ENCODE data around the gene RNF115. TPM values are rescaled to one million over a fixed set of nuclear protein-coding genes. Genes with fewer than 3 reads are reported as not detected.
"Not testable (repeated sequence)": the region's sequence is repeated elsewhere in the genome, so short reads cannot be mapped to it uniquely, and the experiment has no call there.

Gene RNF115
- total RNA-seq, 1 experiment from 2014 or later: 15.2 TPM

- Histone ChIP-seq H4K20me1 (ENCODE audit: low read length) (no peaks in the 10 kb centered on the region), H3K9me3 (ENCODE audit: low read length) (no peaks in the 10 kb centered on the region), H3K9ac (ENCODE audit: low read length) (no peak overlapping the region), H3K79me2 (ENCODE audit: low read length) (peaks cover 9% of the 10 kb centered on the region), H3K4me3 (ENCODE audit: low read length) (no peak overlapping the region), H3K9me2 (replicated peaks; ENCODE audit: low read length) (no peaks in the 10 kb centered on the region), H3K36me3 (ENCODE audit: low read depth, low read length) (no peaks in the 10 kb centered on the region), H3K4me2 (ENCODE audit: low read length) (no peak overlapping the region), H3K4me1 (ENCODE audit: insufficient read depth, low read length) (peaks cover 12% of the 10 kb centered on the region), H2AFZ (ENCODE audit: low read length) (no peak overlapping the region), H3F3A (ENCODE audit: low read length, unreplicated experiment) (no peaks in the 10 kb centered on the region), H3K27ac (ENCODE audit: low read length) (no peak overlapping the region), H3K27me3 (ENCODE audit: low read length) (no peaks in the 10 kb centered on the region)
- CTCF ChIA-PET: interaction anchor here (0.6 kb wide), 1 partner anchor 180 kb away, joined by 4 read pairs; the partner anchor contains the start of gene LIX1L
- no peak for DNase-seq
- no peak for ATAC-seq
- no TSS peak for BruUV-seq (replicated peaks)
- no peak for TF ChIP-seq EZH2 (IDR thresholded peaks at IDR 0.05; ENCODE audit: low read length, unreplicated experiment)
- TF ChIP-seq EZH2phosphoT487 (IDR thresholded peaks at IDR 0.05; ENCODE audit: borderline replicate concordance, low read length): no peak
- TF ChIP-seq, protein P1, sequence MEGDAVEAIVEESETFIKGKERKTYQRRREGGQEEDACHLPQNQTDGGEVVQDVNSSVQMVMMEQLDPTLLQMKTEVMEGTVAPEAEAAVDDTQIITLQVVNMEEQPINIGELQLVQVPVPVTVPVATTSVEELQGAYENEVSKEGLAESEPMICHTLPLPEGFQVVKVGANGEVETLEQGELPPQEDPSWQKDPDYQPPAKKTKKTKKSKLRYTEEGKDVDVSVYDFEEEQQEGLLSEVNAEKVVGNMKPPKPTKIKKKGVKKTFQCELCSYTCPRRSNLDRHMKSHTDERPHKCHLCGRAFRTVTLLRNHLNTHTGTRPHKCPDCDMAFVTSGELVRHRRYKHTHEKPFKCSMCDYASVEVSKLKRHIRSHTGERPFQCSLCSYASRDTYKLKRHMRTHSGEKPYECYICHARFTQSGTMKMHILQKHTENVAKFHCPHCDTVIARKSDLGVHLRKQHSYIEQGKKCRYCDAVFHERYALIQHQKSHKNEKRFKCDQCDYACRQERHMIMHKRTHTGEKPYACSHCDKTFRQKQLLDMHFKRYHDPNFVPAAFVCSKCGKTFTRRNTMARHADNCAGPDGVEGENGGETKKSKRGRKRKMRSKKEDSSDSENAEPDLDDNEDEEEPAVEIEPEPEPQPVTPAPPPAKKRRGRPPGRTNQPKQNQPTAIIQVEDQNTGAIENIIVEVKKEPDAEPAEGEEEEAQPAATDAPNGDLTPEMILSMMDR (conservative IDR thresholded peaks at IDR 0.05; ENCODE audit: low read depth, low read length): no peak
- intact Hi-C loops (cut with micrococcal nuclease): no loop called here
- POLR2A ChIA-PET (ENCODE audit: unreplicated experiment): no interaction called here
Observed at GRCh38 chr1:145777357-145778145, 46.3 kb downstream of the RNF115 start.

DNA sequence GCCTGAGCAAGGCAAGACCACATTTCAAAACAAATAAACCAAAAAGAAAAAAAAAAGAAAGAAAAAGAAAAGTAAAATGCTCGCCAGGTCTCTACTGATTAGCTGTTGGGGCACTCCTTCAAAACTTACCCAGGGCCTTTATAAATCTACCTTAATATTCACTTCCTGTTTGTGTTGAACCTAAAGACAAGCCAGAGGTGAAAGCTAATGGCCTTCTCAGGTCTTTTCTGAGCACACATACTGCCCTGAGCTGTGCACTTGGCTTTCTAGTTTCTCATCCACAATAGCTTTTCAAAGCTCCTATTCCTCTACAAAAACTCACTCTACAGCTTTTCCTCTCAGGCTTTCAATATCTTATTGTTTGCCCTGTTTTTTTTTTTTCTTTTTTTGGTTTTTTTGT, 50.5 kb downstream of the RNF115 start:
- H4K20me1 ChIP-seq (ENCODE audit: low read length): no peaks in the 10 kb centered on the region
- no peaks in the 10 kb centered on the region for H3K27me3 ChIP-seq (ENCODE audit: low read length)
- ChIA-PET POLR2A (ENCODE audit: unreplicated experiment) (interaction anchor here (0.9 kb wide), 1 partner anchor 191 kb away, joined by 3 read pairs; the partner anchor contains the start of genes ANKRD34A and POLR3GL), CTCF (no interaction called here)
- no peak overlapping the region for H3K4me3 ChIP-seq (ENCODE audit: low read length)
- no peaks in the 10 kb centered on the region for H3K79me2 ChIP-seq (ENCODE audit: low read length)
- H3K27ac ChIP-seq (ENCODE audit: low read length): no peak overlapping the region
- no peaks in the 10 kb centered on the region for H3K9me3 ChIP-seq (ENCODE audit: low read length)
- peaks cover 14% of the 10 kb centered on the region; the same call in 1 of the 2 replicates for H3K36me3 ChIP-seq (ENCODE audit: low read depth, low read length)
- ATAC-seq: no peak
- TF ChIP-seq EZH2phosphoT487 (IDR thresholded peaks at IDR 0.05; ENCODE audit: borderline replicate concordance, low read length) (no peak), EZH2 (IDR thresholded peaks at IDR 0.05; ENCODE audit: low read length, unreplicated experiment) (no peak)
- TF ChIP-seq, protein P1 (conservative IDR thresholded peaks at IDR 0.05; ENCODE audit: low read depth, low read length): no peak
- H3K9ac ChIP-seq (ENCODE audit: low read length): no peak overlapping the region
- BruUV-seq (replicated peaks): no TSS peak
- DNase-seq: no peak
- H2AFZ ChIP-seq (ENCODE audit: low read length): no peak overlapping the region
- intact Hi-C loops (cut with micrococcal nuclease): no loop called here
- H3F3A ChIP-seq (ENCODE audit: low read length, unreplicated experiment): no peaks in the 10 kb centered on the region
- H3K4me1 ChIP-seq (ENCODE audit: insufficient read depth, low read length): no peaks in the 10 kb centered on the region
- no peaks in the 10 kb centered on the region for H3K9me2 ChIP-seq (replicated peaks; ENCODE audit: low read length)
- H3K4me2 ChIP-seq (ENCODE audit: low read length): no peak overlapping the region

DNA sequence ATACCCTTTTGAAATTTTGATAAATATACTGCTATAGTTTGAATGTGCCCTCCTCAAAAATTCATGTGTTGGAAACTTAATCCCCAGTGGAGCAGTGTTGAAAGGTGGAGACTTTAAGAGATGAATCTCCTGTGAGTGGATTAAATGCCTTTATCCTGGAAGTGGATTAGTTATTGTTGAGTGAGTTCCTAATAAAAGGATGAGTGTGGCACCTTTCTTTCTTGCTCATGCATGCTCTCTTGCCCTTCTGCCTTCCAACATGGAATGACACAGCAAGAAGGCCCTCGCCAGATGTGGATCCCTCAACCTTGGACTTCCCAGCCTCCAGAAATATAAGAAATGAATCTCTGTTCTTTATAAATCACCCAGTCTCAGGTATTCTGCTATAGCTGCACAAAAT, 52.8 kb downstream of the RNF115 start:
- no peak for TF ChIP-seq EZH2 (IDR thresholded peaks at IDR 0.05; ENCODE audit: low read length, unreplicated experiment)
- TF ChIP-seq, protein P1 (conservative IDR thresholded peaks at IDR 0.05; ENCODE audit: low read depth, low read length): no peak
- TF ChIP-seq EZH2phosphoT487 (IDR thresholded peaks at IDR 0.05; ENCODE audit: borderline replicate concordance, low read length): no peak
- POLR2A ChIA-PET (ENCODE audit: unreplicated experiment): no interaction called here
- CTCF ChIA-PET: no interaction called here

DNA sequence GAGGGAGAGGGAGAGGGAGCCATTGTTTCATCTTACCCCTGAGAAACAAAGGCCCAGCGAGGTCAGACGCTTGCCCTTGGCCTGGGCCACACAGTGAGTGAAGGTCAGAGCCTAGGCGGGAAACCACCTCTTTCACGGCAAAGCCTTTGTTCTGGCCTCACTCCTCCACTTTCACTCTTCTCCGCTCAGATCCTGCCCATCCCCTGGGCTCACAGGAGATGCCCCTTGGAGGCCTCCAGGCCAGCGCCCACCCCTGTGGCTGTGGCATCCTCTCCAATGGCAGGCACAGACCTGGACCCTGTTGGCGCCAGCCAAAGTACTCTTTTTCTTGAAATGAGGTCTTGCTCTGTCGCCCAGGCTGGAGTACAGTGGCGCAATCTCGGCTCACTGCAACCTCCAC, 55.9 kb downstream of the RNF115 start:
- CTCF ChIA-PET; H3K79me2 ChIP-seq (ENCODE audit: low read length); H3K4me3 ChIP-seq (ENCODE audit: low read length); H3K27ac ChIP-seq (ENCODE audit: low read length); H3K9me2 ChIP-seq (replicated peaks; ENCODE audit: low read length); H3F3A ChIP-seq (ENCODE audit: low read length, unreplicated experiment); H3K4me1 ChIP-seq (ENCODE audit: insufficient read depth, low read length); ATAC-seq; POLR2A ChIA-PET (ENCODE audit: unreplicated experiment); H2AFZ ChIP-seq (ENCODE audit: low read length); BruUV-seq (replicated peaks); H3K4me2 ChIP-seq (ENCODE audit: low read length); H3K9me3 ChIP-seq (ENCODE audit: low read length); DNase-seq; H4K20me1 ChIP-seq (ENCODE audit: low read length); intact Hi-C loops (cut with micrococcal nuclease); H3K9ac ChIP-seq (ENCODE audit: low read length); H3K27me3 ChIP-seq (ENCODE audit: low read length): not testable (repeated sequence)
- peaks cover 15% of the 10 kb centered on the region; the same call in 1 of the 2 replicates for H3K36me3 ChIP-seq (ENCODE audit: low read depth, low read length)

More for the DNA sequence above, 52.8 kb downstream of the RNF115 start:
- Histone ChIP-seq H3K9me3 (ENCODE audit: low read length) (no peaks in the 10 kb centered on the region), H3K36me3 (ENCODE audit: low read depth, low read length) (peaks cover 15% of the 10 kb centered on the region; the same call in 1 of the 2 replicates), H3K9me2 (replicated peaks; ENCODE audit: low read length) (no peaks in the 10 kb centered on the region), H3K9ac (ENCODE audit: low read length) (no peak overlapping the region), H3K4me1 (ENCODE audit: insufficient read depth, low read length) (no peaks in the 10 kb centered on the region), H3K27ac (ENCODE audit: low read length) (no peak overlapping the region), H4K20me1 (ENCODE audit: low read length) (no peaks in the 10 kb centered on the region), H3K79me2 (ENCODE audit: low read length) (no peaks in the 10 kb centered on the region), H3K4me3 (ENCODE audit: low read length) (no peak overlapping the region), H3K27me3 (ENCODE audit: low read length) (no peaks in the 10 kb centered on the region), H3K4me2 (ENCODE audit: low read length) (no peak overlapping the region), H2AFZ (ENCODE audit: low read length) (no peak overlapping the region), H3F3A (ENCODE audit: low read length, unreplicated experiment) (no peaks in the 10 kb centered on the region)
- intact Hi-C loops (cut with micrococcal nuclease): no loop called here
- BruUV-seq (replicated peaks): no TSS peak
- DNase-seq (no peak), ATAC-seq (no peak)

All from PC-3 (cell line).